ENCODE measurements around the gene COG4. TPM values are rescaled to one million over a fixed set of nuclear protein-coding genes. Genes with fewer than 3 reads are reported as not detected.

COG4 gene
- polyA plus RNA-seq, 3 donors, result 37.6 to 40.6 (median 40.1) TPM

DNA sequence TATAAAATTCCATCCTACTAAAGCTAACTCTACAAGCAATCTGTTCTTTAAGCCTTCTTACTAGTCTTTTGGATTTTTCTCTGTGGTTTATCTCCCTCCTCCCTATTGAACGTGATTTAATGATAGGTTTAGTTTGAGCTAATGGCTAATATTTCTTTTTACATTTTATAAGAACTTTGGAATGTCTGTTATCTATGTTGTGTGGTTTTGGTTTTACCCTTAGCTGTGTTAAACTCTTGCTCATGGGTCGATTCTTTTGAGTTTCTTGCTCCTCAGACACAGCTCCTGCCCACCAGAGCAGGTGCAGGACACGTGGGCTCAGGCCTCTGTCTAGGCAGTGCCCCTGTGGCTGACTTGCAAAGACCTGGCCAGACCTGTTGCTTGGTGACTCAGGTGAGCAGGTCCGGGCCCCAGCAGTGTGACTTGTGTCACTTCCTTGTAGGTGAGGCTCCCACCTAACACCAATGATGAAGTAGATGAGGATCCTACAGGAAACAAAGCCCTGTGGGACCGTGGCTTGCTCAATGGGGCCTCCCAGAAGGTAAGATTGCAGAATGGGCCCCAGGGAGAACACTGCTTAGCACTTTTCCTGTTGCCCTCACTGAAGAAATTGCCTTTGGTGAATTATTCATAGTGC lies 45.4 kb upstream of the COG4 start:
- Histone ChIP-seq H3K9me3 (replicated peaks in 1 of 2; ENCODE audit: control insufficient read depth in 1 of 2, insufficient read depth in 1 of 2, low read length in 2 of 2) (no peaks in the 10 kb centered on the region), H3K4me3 (replicated peaks in 1 of 3; ENCODE audit: low read depth in 2 of 3, low read length in 3 of 3) (no peak overlapping the region), H3K4me2 (replicated peaks; ENCODE audit: extremely low read depth, low read length, poor library complexity, severe bottlenecking) (no peak overlapping the region), H3K79me2 (ENCODE audit: insufficient read depth, low read length) (peaks cover 5% of the 10 kb centered on the region), H3K27ac (ENCODE audit: low read depth in 1 of 2, low read length in 2 of 2) (no peak overlapping the region), H3K36me3 (replicated peaks in 1 of 2; ENCODE audit: control insufficient read depth in 1 of 2, insufficient read depth in 2 of 2, low read length in 2 of 2) (peaks cover 94 to 100% of the 10 kb centered on the region in 2 donors), H2AFZ (ENCODE audit: insufficient read depth, low read depth, low read length, poor library complexity, severe bottlenecking) (no peak overlapping the region), H3K27me3 (ENCODE audit: control insufficient read depth in 2 of 2, insufficient read depth in 2 of 2, low read length in 2 of 2) (no peaks in the 10 kb centered on the region), H3K4me1 (ENCODE audit: control insufficient read depth in 1 of 2, insufficient read depth in 2 of 2, low read length in 2 of 2) (no peaks in the 10 kb centered on the region), H3K9ac (ENCODE audit: insufficient read depth, low read length, poor library complexity, severe bottlenecking) (no peak overlapping the region), H4K20me1 (ENCODE audit: insufficient read depth, low read length) (peaks cover 50% of the 10 kb centered on the region)
- no peaks in the 10 kb centered on the region for H3K4me1 Mint-ChIP-seq
- no peak overlapping the region for H3K4me3 Mint-ChIP-seq
- WGBS (ENCODE audit: insufficient coverage), result 87% methylated on average over 3 of the region's 5 CpGs
- no peaks in the 10 kb centered on the region for H3K9me3 Mint-ChIP-seq
- intact Hi-C loops (cut with micrococcal nuclease), result no loop called here
- no peaks in the 10 kb centered on the region for H3K27me3 Mint-ChIP-seq (ENCODE audit: low read depth in 3 of 3)
- TF ChIP-seq, protein P1, sequence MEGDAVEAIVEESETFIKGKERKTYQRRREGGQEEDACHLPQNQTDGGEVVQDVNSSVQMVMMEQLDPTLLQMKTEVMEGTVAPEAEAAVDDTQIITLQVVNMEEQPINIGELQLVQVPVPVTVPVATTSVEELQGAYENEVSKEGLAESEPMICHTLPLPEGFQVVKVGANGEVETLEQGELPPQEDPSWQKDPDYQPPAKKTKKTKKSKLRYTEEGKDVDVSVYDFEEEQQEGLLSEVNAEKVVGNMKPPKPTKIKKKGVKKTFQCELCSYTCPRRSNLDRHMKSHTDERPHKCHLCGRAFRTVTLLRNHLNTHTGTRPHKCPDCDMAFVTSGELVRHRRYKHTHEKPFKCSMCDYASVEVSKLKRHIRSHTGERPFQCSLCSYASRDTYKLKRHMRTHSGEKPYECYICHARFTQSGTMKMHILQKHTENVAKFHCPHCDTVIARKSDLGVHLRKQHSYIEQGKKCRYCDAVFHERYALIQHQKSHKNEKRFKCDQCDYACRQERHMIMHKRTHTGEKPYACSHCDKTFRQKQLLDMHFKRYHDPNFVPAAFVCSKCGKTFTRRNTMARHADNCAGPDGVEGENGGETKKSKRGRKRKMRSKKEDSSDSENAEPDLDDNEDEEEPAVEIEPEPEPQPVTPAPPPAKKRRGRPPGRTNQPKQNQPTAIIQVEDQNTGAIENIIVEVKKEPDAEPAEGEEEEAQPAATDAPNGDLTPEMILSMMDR (IDR thresholded peaks at IDR 0.05), result no peak
- H3K36me3 Mint-ChIP-seq, result peaks cover 98 to 99% of the 10 kb centered on the region in 2 donors
- peak overlapping the region in 2 of 7 donors; percentile 25 to 31 for H3K27ac Mint-ChIP-seq
- DNase-seq, result no peak

DNA sequence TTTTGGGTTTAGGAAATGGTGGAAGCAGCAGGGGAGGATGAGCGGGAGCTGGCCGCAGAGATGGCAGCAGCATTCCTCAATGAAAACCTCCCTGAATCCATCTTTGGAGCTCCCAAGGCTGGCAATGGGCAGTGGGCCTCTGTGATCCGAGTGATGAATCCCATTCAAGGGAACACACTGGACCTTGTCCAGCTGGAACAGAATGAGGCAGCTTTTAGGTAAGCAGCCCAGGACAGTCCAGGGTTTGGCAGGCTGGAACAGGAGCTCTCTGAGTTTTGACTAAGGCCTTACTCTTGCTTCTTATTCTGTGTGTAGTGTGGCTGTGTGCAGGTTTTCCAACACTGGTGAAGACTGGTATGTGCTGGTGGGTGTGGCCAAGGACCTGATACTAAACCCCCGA lies 41.7 kb upstream of the COG4 start:
- Histone ChIP-seq H3K79me2 (ENCODE audit: insufficient read depth, low read length) (peaks cover 5% of the 10 kb centered on the region), H3K4me2 (replicated peaks; ENCODE audit: extremely low read depth, low read length, poor library complexity, severe bottlenecking) (no peak overlapping the region), H3K4me3 (replicated peaks in 1 of 3; ENCODE audit: low read depth in 2 of 3, low read length in 3 of 3) (no peak overlapping the region), H2AFZ (ENCODE audit: insufficient read depth, low read depth, low read length, poor library complexity, severe bottlenecking) (no peak overlapping the region), H3K27me3 (ENCODE audit: control insufficient read depth in 2 of 2, insufficient read depth in 2 of 2, low read length in 2 of 2) (no peaks in the 10 kb centered on the region), H3K9me3 (replicated peaks in 1 of 2; ENCODE audit: control insufficient read depth in 1 of 2, insufficient read depth in 1 of 2, low read length in 2 of 2) (no peaks in the 10 kb centered on the region), H3K36me3 (replicated peaks in 1 of 2; ENCODE audit: control insufficient read depth in 1 of 2, insufficient read depth in 2 of 2, low read length in 2 of 2) (peaks cover 98 to 100% of the 10 kb centered on the region in 2 donors), H3K9ac (ENCODE audit: insufficient read depth, low read length, poor library complexity, severe bottlenecking) (no peak overlapping the region), H4K20me1 (ENCODE audit: insufficient read depth, low read length) (peaks cover 51% of the 10 kb centered on the region), H3K4me1 (ENCODE audit: control insufficient read depth in 1 of 2, insufficient read depth in 2 of 2, low read length in 2 of 2) (no peaks in the 10 kb centered on the region), H3K27ac (ENCODE audit: low read depth in 1 of 2, low read length in 2 of 2) (peak overlapping the region in 1 of 2 donors; percentile 10)
- 100% methylated on average over 2 of the region's 4 CpGs for WGBS (ENCODE audit: insufficient coverage)
- Mint-ChIP-seq H3K27ac (no peak overlapping the region), H3K9me3 (no peaks in the 10 kb centered on the region), H3K27me3 (ENCODE audit: low read depth in 3 of 3) (no peaks in the 10 kb centered on the region), H3K4me3 (no peak overlapping the region), H3K36me3 (peaks cover 97 to 98% of the 10 kb centered on the region in 2 donors), H3K4me1 (no peaks in the 10 kb centered on the region)
- intact Hi-C loops (cut with micrococcal nuclease), result no loop called here
- TF ChIP-seq, protein P1 (IDR thresholded peaks at IDR 0.05), result no peak
- DNase-seq, result no peak
